Effector CD4-positive, alpha-beta T cell (primary cell): Measurements from ENCODE around the gene OR10X1. TPM values are rescaled to one million over a fixed set of nuclear protein-coding genes. Genes with fewer than 3 reads are reported as not detected.

Source experiments
- DNase-seq: peaks from one replicate; pipeline ENCODE4 v3.0.0-alpha.2; 2020
- total RNA-seq: gene quantifications from one replicate; lab custom pipeline; 2026; lab: John Stamatoyannopoulos, UW

OR10X1 gene
- total RNA-seq: not detected

DNA sequence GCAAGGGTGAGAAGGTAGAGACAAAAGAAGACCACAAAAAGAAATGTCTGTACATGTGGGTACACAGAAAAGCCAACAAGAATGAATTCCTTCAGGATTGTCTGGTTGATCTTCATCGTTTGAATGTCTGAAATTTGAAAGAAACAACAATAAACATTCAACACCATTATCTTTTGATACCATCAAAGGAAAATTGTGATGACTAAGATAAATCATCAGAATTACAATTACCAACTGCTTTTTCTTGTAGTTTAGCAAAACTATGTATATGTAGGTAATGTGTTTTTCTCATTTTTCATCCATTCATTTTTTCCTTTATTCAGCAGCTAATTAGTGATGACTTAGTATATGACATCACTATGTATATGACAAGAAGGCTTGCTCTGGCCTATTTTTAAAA lies at the start of gene OR10X1:
Gene OR10X1 (minus strand): TSS at position 167 of the 400 bp plus-strand sequence. CDS start 0 bp downstream, at position 167.
- no peak for DNase-seq

DNA sequence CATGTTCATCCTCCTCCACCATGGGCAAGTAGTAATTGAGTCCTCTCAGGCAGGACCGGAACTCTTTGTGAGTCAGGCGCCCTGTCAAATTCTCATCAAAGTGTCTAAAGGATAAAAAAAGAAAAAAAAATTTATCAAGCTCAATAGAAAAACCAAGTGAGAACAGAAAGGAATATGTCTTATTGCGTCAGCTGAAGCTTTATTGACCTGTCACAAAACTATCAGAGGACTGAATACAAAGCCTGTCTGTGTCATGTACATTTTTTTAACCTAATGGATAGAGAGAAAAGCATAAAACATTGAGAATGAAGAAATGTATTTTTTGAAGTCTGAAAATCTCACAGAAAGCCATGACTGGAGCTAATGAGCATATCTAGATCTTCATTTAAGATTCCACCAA lies 34.1 kb upstream of the OR10X1 start:
- no peak for DNase-seq

DNA sequence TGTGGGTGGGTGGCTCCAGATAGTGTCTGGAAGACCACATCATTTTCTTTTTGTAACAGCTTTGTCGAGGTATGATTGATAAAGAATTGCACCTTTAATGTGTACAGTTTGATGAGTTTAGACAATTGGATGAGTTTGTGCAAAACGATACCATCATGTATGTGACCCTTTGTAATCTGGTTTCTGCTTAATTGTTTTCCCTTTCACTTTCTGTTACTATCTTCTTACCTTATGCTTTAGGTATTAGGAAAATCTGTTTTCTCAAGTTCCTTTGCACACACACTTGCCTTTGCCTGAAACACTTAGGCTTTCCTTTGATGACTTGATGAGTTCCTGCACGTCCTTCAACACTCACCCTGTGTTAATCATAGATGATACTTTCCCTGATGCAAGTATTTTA lies 32.2 kb upstream of the OR10X1 start:
- DNase-seq: no peak

DNA sequence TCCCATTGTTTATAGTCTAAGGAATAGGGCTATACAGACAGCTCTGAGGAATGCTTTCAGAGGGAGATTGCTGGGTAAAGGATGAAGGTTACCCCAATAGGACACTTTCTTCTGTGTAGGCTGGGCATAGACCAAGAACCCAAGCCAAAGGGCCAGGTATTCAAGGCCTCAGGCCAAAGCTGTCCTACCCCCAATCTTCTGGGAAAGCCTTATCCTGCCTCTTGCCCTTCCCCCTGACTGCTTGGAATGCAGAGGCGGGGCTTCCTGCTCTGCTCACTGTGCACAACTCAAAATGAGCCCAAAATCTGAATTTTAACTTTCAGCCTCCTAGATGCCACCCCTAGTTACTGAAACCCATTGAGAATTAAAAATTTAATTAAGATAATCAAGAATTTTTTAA lies 27.6 kb upstream of the OR10X1 start:
- DNase-seq: no peak

- DNase-seq: no peak
These were observed 25.3 kb upstream of the OR10X1 start, which contains the start of gene OR10Z1 for GRCh38 chr1:158604968-158605367. Gene OR10Z1 (plus strand): TSS chr1:158605268. CDS start chr1:158606439, 1,171 bp downstream.

DNA sequence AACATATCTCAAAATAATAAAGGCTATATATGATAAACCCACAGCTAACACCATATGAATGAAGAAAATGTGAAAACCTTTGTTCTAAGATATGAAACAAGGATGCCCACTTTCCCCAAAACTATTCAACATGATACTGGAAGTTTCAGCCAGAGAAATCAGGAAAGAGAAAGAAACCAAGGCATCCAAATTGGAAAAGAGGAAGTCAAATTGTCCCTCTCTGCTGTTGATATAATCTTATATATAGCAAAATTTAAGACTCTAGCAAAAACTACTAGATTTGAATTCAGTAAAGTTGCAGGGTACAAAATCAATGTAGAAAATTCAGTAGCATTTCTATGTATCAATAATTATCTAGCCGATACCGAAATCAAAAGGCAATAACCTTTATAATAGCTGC lies 21.0 kb upstream of the OR10X1 start:
- no peak for DNase-seq

GRCh38 chr1:158586942-158587341 lies 7.2 kb upstream of the OR10X1 start:
- no peak for DNase-seq

DNA sequence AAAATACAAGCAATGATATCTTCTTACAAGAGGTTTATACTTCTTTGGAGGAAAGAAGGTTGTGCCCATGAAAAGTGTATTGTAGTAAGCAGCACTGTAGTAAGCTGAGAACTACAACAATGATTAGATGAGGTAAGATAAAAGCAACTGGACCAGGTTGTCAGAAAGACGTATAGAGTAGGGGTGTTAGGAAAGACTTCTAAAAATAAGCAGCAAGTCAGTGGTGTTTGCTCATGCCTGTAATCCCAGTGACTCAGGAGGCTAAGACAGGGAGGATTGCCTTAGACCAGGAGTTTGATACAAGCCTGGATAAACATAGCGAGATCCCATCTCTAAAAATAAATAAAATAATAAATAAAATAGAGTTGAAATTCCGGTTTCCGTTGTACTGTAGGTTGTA lies 4.3 kb upstream of the OR10X1 start:
- no peak for DNase-seq

DNA sequence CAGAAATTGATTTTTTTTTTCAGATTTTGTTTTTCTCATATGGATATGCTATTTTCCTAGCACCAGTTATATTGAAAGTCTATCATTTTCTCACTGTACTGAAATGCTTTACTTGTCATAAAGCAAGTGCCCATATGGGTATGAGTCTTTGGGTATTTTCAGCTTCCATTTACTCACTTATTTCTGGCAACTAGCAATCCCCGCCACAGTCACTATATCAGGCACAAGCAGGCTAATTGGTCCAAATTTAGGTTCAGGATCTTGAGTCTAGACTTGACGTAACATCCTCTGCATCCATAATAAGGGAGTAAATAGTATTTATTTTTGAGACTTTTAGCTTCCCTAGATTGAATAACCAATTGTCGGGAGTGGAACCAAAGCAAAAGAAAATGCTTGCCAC lies 2.1 kb downstream of the OR10X1 start:
- no peak for DNase-seq

DNA sequence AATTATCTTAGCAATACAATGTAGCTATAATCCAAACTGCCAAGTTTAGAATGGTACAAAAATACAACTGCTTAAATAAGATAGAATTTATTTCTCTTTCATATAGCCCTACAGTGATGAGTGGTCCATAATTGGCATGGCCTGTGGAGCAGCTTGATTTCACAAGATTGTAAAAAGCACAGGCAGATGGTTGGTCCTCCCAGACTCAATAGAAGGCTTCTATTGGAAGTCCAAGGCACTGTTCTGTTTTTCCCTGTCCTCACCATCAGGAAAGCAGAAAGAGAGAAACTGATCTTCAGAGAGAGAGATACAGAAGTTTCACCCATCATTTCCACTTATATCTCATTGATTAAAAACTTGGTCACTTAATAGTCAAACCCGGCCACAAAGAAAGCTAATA lies 7.5 kb downstream of the OR10X1 start:
- DNase-seq: no peak

- no peak for DNase-seq
These were observed 9.2 kb downstream of the OR10X1 start, which contains the start of gene OR6P1 for GRCh38 chr1:158570480-158570879. Gene OR6P1 (minus strand): TSS chr1:158570580. CDS start chr1:158563604, 6,976 bp downstream.

- no peak for DNase-seq
These were observed 15.1 kb downstream of the OR10X1 start for GRCh38 chr1:158564608-158565007.

DNA sequence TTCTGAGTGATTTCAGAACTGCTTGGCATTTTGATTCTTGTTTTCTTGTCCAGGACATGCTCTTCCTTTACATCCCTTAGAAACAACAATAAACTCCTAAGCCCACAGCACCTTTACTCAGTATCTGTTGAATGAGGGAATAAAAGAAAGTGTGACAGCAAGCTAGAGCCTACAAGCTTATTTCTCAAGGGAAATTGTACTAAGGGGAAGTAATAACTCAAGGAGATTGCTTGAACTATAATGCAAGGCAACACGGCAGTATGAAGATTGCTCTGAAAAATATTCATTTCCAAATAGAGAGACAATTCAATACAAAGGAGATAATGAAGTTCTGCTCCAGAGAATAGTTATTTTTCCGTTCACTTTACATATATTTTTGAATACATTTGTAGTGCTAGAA lies 15.8 kb downstream of the OR10X1 start:
- no peak for DNase-seq

DNA sequence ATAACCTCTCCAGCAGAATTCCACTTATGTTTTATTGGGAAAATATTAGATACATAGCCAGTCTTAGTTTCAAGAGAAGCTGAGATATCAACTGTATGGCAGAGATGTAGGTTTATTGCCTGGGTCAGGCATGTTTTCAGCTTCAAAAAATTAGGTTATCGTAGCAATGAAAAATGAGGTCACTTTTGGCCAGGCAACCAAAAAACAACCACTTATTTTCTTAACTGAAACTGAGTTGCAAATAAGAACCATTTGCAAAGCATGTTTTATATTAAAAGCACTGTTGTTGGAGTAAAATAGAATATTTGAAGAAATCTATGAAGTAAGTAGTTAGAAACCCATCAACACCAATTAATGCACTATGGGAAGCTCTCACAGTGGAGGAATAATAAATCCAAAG lies 20.0 kb downstream of the OR10X1 start:
- no peak for DNase-seq

- DNase-seq: no peak
These were observed 25.3 kb downstream of the OR10X1 start, which contains the start of gene OR6Y1 for GRCh38 chr1:158554352-158554751. Gene OR6Y1 (minus strand): TSS chr1:158554405. CDS start chr1:158548105, 6,300 bp downstream.

- no peak for DNase-seq
These were observed 27.4 kb downstream of the OR10X1 start for GRCh38 chr1:158552296-158552695.

- DNase-seq: no peak
These were observed 32.2 kb downstream of the OR10X1 start for GRCh38 chr1:158547533-158547932.

GRCh38 chr1:158537609-158538008 lies 42.1 kb downstream of the OR10X1 start:
- DNase-seq: no peak

DNA sequence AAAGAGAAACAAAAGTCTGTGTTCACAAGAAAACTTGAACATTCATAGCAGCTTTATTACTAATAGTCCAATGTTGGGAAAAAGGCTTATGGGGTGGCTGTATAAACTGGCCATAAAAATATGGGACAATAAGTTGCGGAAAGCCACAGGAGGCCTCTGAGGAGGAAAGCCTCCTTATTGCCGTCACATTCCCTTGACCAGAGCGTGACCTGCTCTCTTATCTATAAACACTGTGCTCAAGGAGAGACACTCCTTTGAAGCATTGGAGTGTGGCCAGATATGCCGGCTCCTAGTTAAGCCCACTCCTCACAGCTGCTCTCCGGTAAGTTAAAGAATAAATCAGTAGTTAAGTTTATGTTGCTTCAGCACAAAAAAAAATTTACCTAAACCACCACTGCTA lies 45.2 kb downstream of the OR10X1 start:
- DNase-seq: no peak
